HEK293 (cell line): ENCODE data around the gene USP12.
"Not testable (repeated sequence)": the region's sequence is repeated elsewhere in the genome, so short reads cannot be mapped to it uniquely, and the experiment has no call there.

Experiments used
- CTCF ChIA-PET: fragments of 350-600 bp; formaldehyde crosslinking; extraction: SDS; loops from one replicate; lab custom pipeline; 2021; ENCODE audit warnings: antibody characterized with exemption; lab: Yijun Ruan, JAX
- POLR2A ChIA-PET: fragments of 300-600 bp; formaldehyde crosslinking; extraction: SDS; loops from one replicate; lab custom pipeline; 2020; ENCODE audit warnings: antibody characterized with exemption, inconsistent platforms; lab: Yijun Ruan, JAX
- H3K27ac ChIP-seq: fragments of 200-500 bp; sonication (Bioruptor generic); 2 replicates; pipeline ENCODE4 v1.5.1; 2014; ENCODE audit warnings: low read depth, low read length, control low read depth, inconsistent platforms; ENCODE audit errors: extremely low read depth
- H3K36me3 ChIP-seq, 2 experiments: fragments of 200-500 bp in 1 of 2; sonication (Bioruptor generic) in 1 of 2; 1 replicate in 1 of 2; 2 replicates in 1 of 2; pipeline ENCODE4 v1.5.1; 2014 to 2017; ENCODE audit warnings: inconsistent platforms in 2 of 2, low read length in 2 of 2; ENCODE audit not compliant: control insufficient read depth in 2 of 2, insufficient read depth in 1 of 2
- H3K4me1 ChIP-seq: fragments of 200-500 bp; sonication (Bioruptor generic); 2 replicates; pipeline ENCODE4 v1.5.1; 2014; ENCODE audit warnings: mild to moderate bottlenecking, low read length, inconsistent platforms; ENCODE audit not compliant: control insufficient read depth, insufficient read depth
- H3K4me3 ChIP-seq: 2 replicates; pipeline ENCODE4 v1.5.1; 2011; ENCODE audit warnings: low read depth, mild to moderate bottlenecking, control low read depth, low read length, moderate library complexity
- H3K9me3 ChIP-seq: fragments of 200-500 bp; sonication (Bioruptor generic); 2 replicates; pipeline ENCODE4 v1.5.1; 2014; ENCODE audit warnings: low read depth, low read length, inconsistent platforms; ENCODE audit not compliant: control insufficient read depth, insufficient read depth
- MYNN ChIP-seq: fragments of 450-650 bp; formaldehyde crosslinking; IDR thresholded peaks from 2 replicates; pipeline ENCODE4 v1.5.1; 2016; ENCODE audit warnings: missing biosample characterization, missing genetic modification characterization, borderline replicate concordance
- OVOL3 ChIP-seq: fragments of 450-650 bp; formaldehyde crosslinking; IDR thresholded peaks from 2 replicates; pipeline ENCODE4 v1.5.1; 2016; ENCODE audit warnings: missing biosample characterization, missing genetic modification characterization
- TRIM28 ChIP-seq: IDR thresholded peaks from 2 replicates; pipeline ENCODE4 v1.6.1; 2011; ENCODE audit warnings: low read length, control low read depth, borderline replicate concordance
- WT1 ChIP-seq: fragments of 450-650 bp; formaldehyde crosslinking; IDR thresholded peaks from 2 replicates; pipeline ENCODE4 v1.5.1; 2016; ENCODE audit warnings: missing biosample characterization, missing genetic modification characterization
- YY1 ChIP-seq: fragments of 450-650 bp; formaldehyde crosslinking; IDR thresholded peaks from 2 replicates; pipeline ENCODE4 v1.5.1; 2018; ENCODE audit warnings: missing biosample characterization, missing genetic modification characterization
- ZBTB10 ChIP-seq: fragments of 450-650 bp; formaldehyde crosslinking; IDR thresholded peaks from 2 replicates; pipeline ENCODE4 v1.5.1; 2016; ENCODE audit warnings: missing biosample characterization, missing genetic modification characterization
- ZNF121 ChIP-seq: fragments of 450-650 bp; formaldehyde crosslinking; IDR thresholded peaks from 2 replicates; pipeline ENCODE4 v1.5.1; 2016; ENCODE audit warnings: missing biosample characterization, missing genetic modification characterization
- ZNF155 ChIP-seq: fragments of 450-650 bp; formaldehyde crosslinking; IDR thresholded peaks from 2 replicates; pipeline ENCODE4 v1.5.1; 2016; ENCODE audit warnings: missing biosample characterization, missing genetic modification characterization
- ZNF175 ChIP-seq: fragments of 450-650 bp; formaldehyde crosslinking; IDR thresholded peaks from 2 replicates; pipeline ENCODE4 v1.5.1; 2016; ENCODE audit warnings: missing biosample characterization, missing genetic modification characterization
- ZNF2 ChIP-seq: fragments of 450-650 bp; formaldehyde crosslinking; IDR thresholded peaks from 2 replicates; pipeline ENCODE4 v1.5.1; 2016; ENCODE audit warnings: missing biosample characterization, missing genetic modification characterization
- ZNF280C ChIP-seq: fragments of 450-650 bp; formaldehyde crosslinking; IDR thresholded peaks from 2 replicates; pipeline ENCODE4 v1.5.1; 2016; ENCODE audit warnings: missing biosample characterization, missing genetic modification characterization
- ZNF335 ChIP-seq: fragments of 450-650 bp; formaldehyde crosslinking; conservative IDR thresholded peaks from 2 replicates; pipeline ENCODE4 v1.5.1; 2016; ENCODE audit warnings: missing biosample characterization, missing genetic modification characterization
- ZNF350 ChIP-seq: fragments of 450-650 bp; formaldehyde crosslinking; IDR thresholded peaks from 2 replicates; pipeline ENCODE4 v1.5.0; 2017; ENCODE audit warnings: missing biosample characterization, mild to moderate bottlenecking, missing genetic modification characterization
- ZNF366 ChIP-seq: fragments of 450-650 bp; formaldehyde crosslinking; conservative IDR thresholded peaks from 2 replicates; pipeline ENCODE4 v1.5.1; 2016; ENCODE audit warnings: missing biosample characterization, missing genetic modification characterization
- ZNF473 ChIP-seq: fragments of 450-650 bp; formaldehyde crosslinking; IDR thresholded peaks from 2 replicates; pipeline ENCODE4 v1.5.1; 2017; ENCODE audit warnings: missing biosample characterization, missing genetic modification characterization
- ZNF514 ChIP-seq: fragments of 450-650 bp; formaldehyde crosslinking; IDR thresholded peaks from 2 replicates; pipeline ENCODE4 v1.5.1; 2016; ENCODE audit warnings: missing biosample characterization, missing genetic modification characterization
- ZNF549 ChIP-seq: fragments of 450-650 bp; IDR thresholded peaks from 2 replicates; pipeline ENCODE4 v1.5.1; 2018; ENCODE audit warnings: missing biosample characterization, missing genetic modification characterization, mild to moderate bottlenecking, inconsistent platforms, moderate library complexity
- ZNF645 ChIP-seq: fragments of 450-650 bp; formaldehyde crosslinking; IDR thresholded peaks from 2 replicates; pipeline ENCODE4; 2016; ENCODE audit warnings: missing biosample characterization, missing genetic modification characterization
- ZNF664 ChIP-seq: fragments of 450-650 bp; formaldehyde crosslinking; IDR thresholded peaks from 2 replicates; pipeline ENCODE4 v1.5.1; 2016; ENCODE audit warnings: missing biosample characterization, missing genetic modification characterization
- ZNF670 ChIP-seq: fragments of 450-650 bp; formaldehyde crosslinking; IDR thresholded peaks from 2 replicates; pipeline ENCODE4 v1.5.1; 2016; ENCODE audit warnings: missing biosample characterization, missing genetic modification characterization, low read depth
- ZNF768 ChIP-seq: fragments of 450-650 bp; formaldehyde crosslinking; IDR thresholded peaks from 2 replicates; pipeline ENCODE4 v1.5.1; 2018; ENCODE audit warnings: missing biosample characterization, mild to moderate bottlenecking, missing genetic modification characterization
- ZNF830 ChIP-seq: fragments of 450-650 bp; IDR thresholded peaks from 2 replicates; pipeline ENCODE4 v1.5.0; 2018; ENCODE audit warnings: missing biosample characterization, missing genetic modification characterization, low read depth, mild to moderate bottlenecking, moderate library complexity
- ZSCAN16 ChIP-seq: fragments of 450-650 bp; formaldehyde crosslinking; IDR thresholded peaks from 2 replicates; pipeline ENCODE4 v1.5.1; 2016; ENCODE audit warnings: missing biosample characterization, missing genetic modification characterization

Gene USP12

GRCh38 chr13:27073186-27073585, 98.4 kb downstream of the USP12 start:
- Histone ChIP-seq H3K36me3 (peaks cover 0 to 33% of the 10 kb centered on the region in 2 experiments; a peak in 1 of 3 replicates), H3K27ac (no peak overlapping the region), H3K4me3 (no peak overlapping the region), H3K4me1 (no peaks in the 10 kb centered on the region), H3K9me3 (no peaks in the 10 kb centered on the region)
- POLR2A ChIA-PET, result no interaction called here
- TF ChIP-seq ZNF155 (tag by site-specific recombination), result no peak
- TF ChIP-seq ZNF830 (tag by site-specific recombination), result no peak
- TF ChIP-seq MYNN (tag by site-specific recombination), result no peak
- no peak for TF ChIP-seq OVOL3
- no peak for TF ChIP-seq ZNF335 (tag by site-specific recombination)
- no peak for TF ChIP-seq ZBTB10
- TF ChIP-seq ZNF514 (tag by site-specific recombination), result no peak
- TF ChIP-seq ZNF549, result no peak
- no peak for TF ChIP-seq ZNF2 (tag by site-specific recombination)
- no peak for TF ChIP-seq ZNF121 (tag by site-specific recombination)
- no peak for TF ChIP-seq TRIM28
- no peak for TF ChIP-seq ZNF350 (tag by site-specific recombination)
- TF ChIP-seq ZNF366 (tag by site-specific recombination), result no peak
- TF ChIP-seq WT1 (tag by site-specific recombination), result no peak
- no peak for TF ChIP-seq ZNF645 (tag by site-specific recombination)
- TF ChIP-seq ZNF175 (tag by site-specific recombination), result no peak
- CTCF ChIA-PET, result interaction anchor here (0.6 to 0.7 kb wide), 2 partner anchors 19 to 613 kb away, joined by 3 read pairs; no protein-coding TSS in a partner anchor

GRCh38 chr13:27066123-27066522, 105.5 kb downstream of the USP12 start:
- TF ChIP-seq ZNF768 (tag by site-specific recombination), result 0 out of 2 replicates have a peak, but pooled peaks have one; percentile 22
- H3K4me3 ChIP-seq, H3K27ac ChIP-seq, H3K4me1 ChIP-seq, POLR2A ChIA-PET, H3K9me3 ChIP-seq: not testable (repeated sequence)
- H3K36me3 ChIP-seq, result peaks cover 0 to 20% of the 10 kb centered on the region in 2 experiments; a peak in 1 of 3 replicates
- CTCF ChIA-PET, result interaction anchor here (0.7 kb wide), 1 partner anchor 249 kb away, joined by 4 read pairs; no protein-coding TSS in a partner anchor

- POLR2A ChIA-PET, result no interaction called here
- CTCF ChIA-PET, result interaction anchor here (0.7 to 1.2 kb wide), 2 partner anchors 283 to 761 kb away, joined by 3 to 4 read pairs; no protein-coding TSS in a partner anchor
- no peak for TF ChIP-seq ZNF473 (tag by site-specific recombination)
- no peak for TF ChIP-seq ZNF280C
- no peak for TF ChIP-seq YY1
- no peak for TF ChIP-seq ZNF670 (tag by site-specific recombination)
- TF ChIP-seq ZNF664 (tag by site-specific recombination), result peak; percentile 52; the same call in 1 of the 2 replicates
- 0 out of 2 replicates have a peak, but pooled peaks have one; percentile 31 for TF ChIP-seq ZSCAN16 (tag by site-specific recombination)
- TF ChIP-seq, all 188 proteins: peak for 2
- no peaks in the 10 kb centered on the region for H3K4me1 ChIP-seq
- H3K4me3 ChIP-seq, result no peak overlapping the region
- no peak overlapping the region for H3K27ac ChIP-seq
- H3K9me3 ChIP-seq, result no peaks in the 10 kb centered on the region
- H3K36me3 ChIP-seq, result peaks cover 0 to 20% of the 10 kb centered on the region in 2 experiments; a peak in 1 of 3 replicates
Measured at GRCh38 chr13:27065582-27065981, 106.0 kb downstream of the USP12 start.
